Esophagus (tissue), 2 donors: Measurements from ENCODE around the gene TNFRSF8. TPM values are rescaled to one million over a fixed set of nuclear protein-coding genes. Genes with fewer than 3 reads are reported as not detected.
"Not testable (repeated sequence)": the region's sequence is repeated elsewhere in the genome, so short reads cannot be mapped to it uniquely, and the experiment has no call there.

Source experiments
- H3K27ac ChIP-seq, 2 donors: one replicate each; pipeline ENCODE4 v1.5.1; 2013; ENCODE audit warnings: low read depth in 2 of 2, mild to moderate bottlenecking in 2 of 2, inconsistent platforms in 1 of 2, low read length in 1 of 2, moderate library complexity in 1 of 2
- H3K27me3 ChIP-seq, 2 donors: one replicate each; pipeline ENCODE4 v1.6.1; 2013; ENCODE audit warnings: low read length in 2 of 2, control low read depth in 1 of 2, mild to moderate bottlenecking in 1 of 2; ENCODE audit not compliant: insufficient read depth in 2 of 2, control insufficient read depth in 1 of 2
- H3K36me3 ChIP-seq, 2 donors: one replicate each; pipeline ENCODE4 v1.6.1; 2013; ENCODE audit warnings: low read length in 1 of 2; ENCODE audit not compliant: control insufficient read depth in 2 of 2, insufficient read depth in 2 of 2
- H3K4me1 ChIP-seq, 2 donors: one replicate each; pipeline ENCODE4 v1.6.1; 2013; ENCODE audit warnings: low read length in 1 of 2; ENCODE audit not compliant: control insufficient read depth in 2 of 2, insufficient read depth in 2 of 2
- H3K4me3 ChIP-seq, 2 donors: one replicate each; pipeline ENCODE4 v1.5.1; 2013; ENCODE audit warnings: low read length in 2 of 2, mild to moderate bottlenecking in 2 of 2, low read depth in 1 of 2, moderate library complexity in 1 of 2
- H3K9me3 ChIP-seq, 2 donors: one replicate each; pipeline ENCODE4 v1.6.1; 2013; ENCODE audit warnings: mild to moderate bottlenecking in 2 of 2, low read depth in 1 of 2, low read length in 1 of 2, moderate library complexity in 1 of 2; ENCODE audit not compliant: control insufficient read depth in 2 of 2, insufficient read depth in 1 of 2
- WGBS, 2 donors: extraction: QIAGEN DNeasy Blood & Tissue Kit; methylation state at CpG; one replicate each; pipeline ENCODE4 v1.1.7; 2013; 5-methylcytosine and 5-hydroxymethylcytosine counted together
- polyA plus RNA-seq, 2 donors: library from polyadenylated mRNA; stranded (reverse); fragments of 200-250 nt; gene quantifications; one replicate each; pipeline ENCODE4 v1.2.3, GENCODE V29; 2013
- donor health status: healthy with polysubstance abuse.
- donor health status: Bipolar disorder and iron deficiency.

Gene TNFRSF8
- polyA plus RNA-seq, 2 donors = 0.14 TPM

DNA sequence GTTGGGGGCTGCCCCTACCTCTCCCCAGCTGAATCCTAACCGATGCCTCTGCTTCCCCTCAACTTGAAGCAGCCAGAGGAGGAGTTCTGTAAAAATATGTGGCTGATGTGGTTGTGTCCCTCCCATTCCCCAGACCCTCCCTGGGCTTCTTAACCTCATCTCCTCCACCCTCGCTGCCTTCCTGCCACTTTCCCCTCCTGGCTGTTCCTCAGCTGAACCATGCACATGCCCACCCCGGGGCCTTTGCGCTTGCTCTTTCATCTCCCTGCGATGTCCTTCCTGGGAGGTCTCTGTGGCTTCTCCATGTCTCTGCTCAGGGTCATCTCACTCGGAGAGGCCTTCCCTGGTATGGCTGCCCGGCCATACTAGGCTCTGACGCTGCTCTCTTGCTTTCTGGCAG is 34.9 kb upstream of the TNFRSF8 start:
- Histone ChIP-seq H3K4me1 (no peaks in the 10 kb centered on the region), H3K27ac (no peak overlapping the region), H3K9me3 (no peaks in the 10 kb centered on the region), H3K4me3 (no peak overlapping the region), H3K27me3 (no peaks in the 10 kb centered on the region), H3K36me3 (peaks cover 0 to 32% of the 10 kb centered on the region in 2 donors)
- WGBS, 2 donors = 88 to 95% methylated on average over 8 of the region's 8 CpGs

DNA sequence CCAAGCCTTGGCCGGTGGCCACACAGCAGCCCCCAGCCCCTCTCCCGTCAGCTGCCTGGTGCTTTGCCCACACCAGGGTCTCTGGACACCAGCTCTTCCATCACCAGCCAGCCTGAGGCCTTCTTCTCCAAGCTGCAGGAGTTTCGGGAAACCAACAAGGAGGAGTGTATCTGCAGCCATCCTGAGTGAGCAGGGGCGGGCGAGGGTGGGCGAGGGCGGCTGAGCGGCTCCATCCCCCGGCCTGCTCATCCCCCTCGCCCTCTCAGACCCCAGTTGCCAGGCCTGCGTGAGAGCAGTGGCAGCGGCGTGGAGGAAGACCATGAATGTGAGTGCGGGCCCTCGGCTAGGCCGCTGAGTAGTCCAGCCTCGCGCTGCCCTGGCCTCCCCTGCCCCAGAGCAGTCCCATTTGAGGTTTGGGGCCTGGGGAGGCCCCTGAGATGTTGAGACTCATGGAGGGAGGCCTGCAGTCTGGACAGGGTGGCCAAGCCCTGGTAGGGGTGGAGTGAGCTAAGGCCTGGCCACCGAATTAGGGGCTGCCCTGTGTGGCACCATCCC is 34.1 kb upstream of the TNFRSF8 start:
- WGBS, 2 donors = 93 to 96% methylated on average over 19 of the region's 19 CpGs
- Histone ChIP-seq H3K4me3 (no peak overlapping the region), H3K27ac (no peak overlapping the region), H3K36me3 (peaks cover 0 to 30% of the 10 kb centered on the region in 2 donors), H3K4me1 (no peaks in the 10 kb centered on the region), H3K27me3 (no peaks in the 10 kb centered on the region), H3K9me3 (no peaks in the 10 kb centered on the region)

- H3K36me3 ChIP-seq = peaks cover 0 to 28% of the 10 kb centered on the region in 2 donors
- no peaks in the 10 kb centered on the region for H3K9me3 ChIP-seq
- 89 to 90% methylated on average over 30 to 32 of the region's 32 CpGs for WGBS, 2 donors
- H3K4me3 ChIP-seq = no peak overlapping the region
- no peaks in the 10 kb centered on the region for H3K27me3 ChIP-seq
- no peaks in the 10 kb centered on the region for H3K4me1 ChIP-seq
- no peak overlapping the region for H3K27ac ChIP-seq
These were observed 33.3 kb upstream of the TNFRSF8 start for GRCh38 chr1:12029720-12030339.

DNA sequence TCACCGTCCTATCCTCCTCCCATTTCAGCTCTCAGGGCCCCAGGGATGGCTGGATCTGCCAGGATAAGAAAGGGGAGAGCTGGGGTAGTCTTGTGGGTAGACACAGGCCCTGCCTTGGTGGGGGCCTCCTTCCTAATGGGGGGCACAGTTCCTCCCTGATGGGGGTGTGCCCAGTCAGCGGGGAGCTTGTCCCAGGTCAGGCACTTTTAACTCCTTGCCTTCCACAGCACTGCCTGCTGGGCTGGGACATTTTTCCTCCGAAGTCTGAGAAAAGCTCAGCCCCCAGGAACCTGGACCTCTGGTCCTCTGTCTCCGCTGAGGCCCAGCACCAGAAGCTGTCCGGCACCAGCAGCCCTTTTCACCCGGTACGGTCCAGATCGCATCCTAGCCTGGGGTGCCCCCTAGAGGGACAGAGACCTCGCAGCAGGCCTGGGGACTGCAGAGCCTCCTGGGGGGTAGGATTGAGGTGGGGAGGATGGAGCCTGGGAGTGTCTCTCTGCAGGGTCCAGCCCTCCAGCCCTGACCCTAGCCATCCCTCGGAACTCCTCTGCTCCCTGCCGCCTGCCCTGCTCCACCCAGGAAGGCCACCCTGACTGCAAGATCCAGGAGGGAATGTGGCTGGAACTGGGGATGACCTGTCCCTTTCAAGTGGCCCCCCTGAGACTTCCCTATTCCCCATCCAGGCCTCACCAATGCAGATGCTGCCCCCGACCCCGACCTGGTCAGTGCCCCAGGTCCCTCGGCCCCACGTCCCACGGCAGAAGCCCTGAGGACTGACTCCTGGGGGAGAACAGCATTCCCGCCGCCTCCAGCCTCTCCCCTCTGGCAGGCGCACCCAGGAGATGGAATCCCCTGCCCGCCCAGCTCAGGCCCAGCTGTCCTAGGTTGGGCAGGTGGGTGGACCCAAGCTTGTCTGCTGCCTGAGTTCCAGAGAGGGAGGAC is 31.8 kb upstream of the TNFRSF8 start:
- WGBS, 2 donors = 77 to 81% methylated on average over 18 to 20 of the region's 20 CpGs
- no peaks in the 10 kb centered on the region for H3K9me3 ChIP-seq
- no peak overlapping the region for H3K27ac ChIP-seq
- H3K4me1 ChIP-seq = no peaks in the 10 kb centered on the region
- H3K36me3 ChIP-seq = peaks cover 0 to 28% of the 10 kb centered on the region in 2 donors
- H3K27me3 ChIP-seq = no peaks in the 10 kb centered on the region
- no peak overlapping the region for H3K4me3 ChIP-seq

GRCh38 chr1:12032161-12032621 is 30.9 kb upstream of the TNFRSF8 start:
- Histone ChIP-seq H3K27me3 (no peaks in the 10 kb centered on the region), H3K4me3 (no peak overlapping the region), H3K27ac (no peak overlapping the region), H3K9me3 (no peaks in the 10 kb centered on the region), H3K36me3 (peaks cover 0 to 25% of the 10 kb centered on the region in 2 donors), H3K4me1 (no peaks in the 10 kb centered on the region)
- WGBS, 2 donors = 89 to 92% methylated on average over 10 of the region's 10 CpGs

DNA sequence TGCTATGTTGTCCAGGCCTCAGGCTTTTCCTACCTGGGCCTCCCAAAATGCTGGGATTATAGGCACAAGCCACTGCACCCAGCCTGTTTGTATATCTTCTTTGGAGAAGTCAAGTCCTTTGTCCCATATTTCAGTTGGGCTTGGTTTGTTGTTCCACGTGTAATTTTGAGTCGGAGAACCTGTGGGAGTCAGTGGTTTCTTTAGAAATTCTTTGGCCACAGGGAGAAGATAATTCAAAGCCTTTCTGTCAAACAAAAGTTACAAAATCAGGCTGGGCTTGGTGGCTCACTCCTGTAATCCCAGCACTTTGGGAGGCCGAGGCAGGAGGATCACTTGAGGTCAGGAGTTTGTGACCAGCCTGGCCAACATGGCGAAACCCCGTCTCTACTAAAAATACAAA is 29.7 kb upstream of the TNFRSF8 start:
- H3K4me3 ChIP-seq, H3K4me1 ChIP-seq, H3K9me3 ChIP-seq, H3K27ac ChIP-seq, H3K27me3 ChIP-seq: not testable (repeated sequence)
- peaks cover 0 to 23% of the 10 kb centered on the region in 2 donors for H3K36me3 ChIP-seq
- 90 to 93% methylated on average over 5 of the region's 5 CpGs for WGBS, 2 donors

DNA sequence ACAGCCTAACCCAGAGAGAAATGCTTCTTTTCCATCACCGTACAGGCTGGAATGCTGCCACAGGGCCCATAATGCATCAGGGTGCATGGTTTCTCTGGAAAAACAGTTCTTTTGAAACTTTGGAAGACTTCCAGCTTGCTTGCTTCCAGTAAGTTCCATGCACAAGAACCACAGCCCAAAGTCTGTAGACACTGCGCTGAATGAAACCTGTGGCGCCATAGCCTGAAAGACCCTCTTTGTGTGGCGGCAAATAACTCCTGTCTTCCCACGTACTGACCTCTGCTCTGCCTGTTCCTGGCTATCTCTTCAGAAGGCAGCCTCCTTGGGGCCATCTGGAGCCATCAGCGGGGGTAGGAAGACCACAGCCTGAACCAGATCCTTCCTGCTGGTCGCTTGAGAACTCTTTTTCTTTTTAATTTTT is 28.7 kb upstream of the TNFRSF8 start:
- peaks cover 0 to 15% of the 10 kb centered on the region in 2 donors for H3K36me3 ChIP-seq
- H3K4me1 ChIP-seq = no peaks in the 10 kb centered on the region
- no peak overlapping the region for H3K27ac ChIP-seq
- H3K4me3 ChIP-seq = no peak overlapping the region
- no peaks in the 10 kb centered on the region for H3K27me3 ChIP-seq
- 71 to 78% methylated on average over 7 of the region's 7 CpGs for WGBS, 2 donors
- H3K9me3 ChIP-seq = no peaks in the 10 kb centered on the region

- Histone ChIP-seq H3K27ac (no peak overlapping the region), H3K4me1 (no peaks in the 10 kb centered on the region), H3K36me3 (peaks cover 0 to 7% of the 10 kb centered on the region in 2 donors), H3K27me3 (no peaks in the 10 kb centered on the region), H3K4me3 (no peak overlapping the region), H3K9me3 (no peaks in the 10 kb centered on the region)
- 69 to 79% methylated on average over 4 of the region's 4 CpGs for WGBS, 2 donors
These were observed 27.8 kb upstream of the TNFRSF8 start for GRCh38 chr1:12035312-12035711.

GRCh38 chr1:12037486-12038355 is 25.4 kb upstream of the TNFRSF8 start:
- Histone ChIP-seq H3K9me3 (no peaks in the 10 kb centered on the region), H3K4me3 (no peak overlapping the region), H3K4me1 (no peaks in the 10 kb centered on the region), H3K27ac (no peak overlapping the region), H3K27me3 (no peaks in the 10 kb centered on the region), H3K36me3 (no peaks in the 10 kb centered on the region)
- WGBS, 2 donors = 83 to 84% methylated on average over 18 of the region's 18 CpGs
